Breast epithelium (tissue), 3 donors: ENCODE measurements around the gene NUDCD2.

Experiments
- CTCF ChIP-seq, 3 donors: fragments of 450-650 bp; IDR thresholded peaks; one replicate each; pipeline ENCODE4 v1.5.1; 2016 to 2017; ENCODE audit warnings: antibody characterized with exemption in 3 of 3, mild to moderate bottlenecking in 3 of 3, moderate library complexity in 3 of 3
- POLR2A ChIP-seq: fragments of 450-650 bp; IDR thresholded peaks from one replicate; pipeline ENCODE4 v1.6.1; 2016; ENCODE audit warnings: antibody characterized with exemption, mild to moderate bottlenecking, moderate library complexity
- POLR2AphosphoS5 ChIP-seq, 3 donors: sonication (generic); formaldehyde crosslinking; IDR thresholded peaks; one replicate each; pipeline ENCODE4 v1.6.1; 2017; ENCODE audit warnings: antibody characterized with exemption in 3 of 3

GRCh38 chr5:163439092-163439425 lies 20.8 kb downstream of the NUDCD2 start:
- TF ChIP-seq CTCF (IDR thresholded peaks at IDR 0.05), result no peak
- TF ChIP-seq POLR2A, result no peak
- no peak for TF ChIP-seq POLR2AphosphoS5 (IDR thresholded peaks at IDR 0.05)
